Naive B cell (primary cell): ENCODE data around the gene GRAMD1C. TPM values are rescaled to one million over a fixed set of nuclear protein-coding genes. Genes with fewer than 3 reads are reported as not detected.

ENCODE experiments used
- ATAC-seq, 2 donors: fragments of 150-1000 bp; cut with Tn5 transposase; 2 replicates each; pipeline ENCODE4 v1.10.0; 2021; ENCODE audit warnings: low read depth in 2 of 2, mild to moderate bottlenecking in 2 of 2, moderate library complexity in 2 of 2
- DNase-seq: peaks from one replicate; pipeline ENCODE4 v3.0.0; 2022
- H3K27ac Mint-ChIP-seq, 6 donors: one replicate each; pipeline ENCODE4 v1.8.0; 2020 to 2022; ENCODE audit warnings: mild to moderate bottlenecking in 6 of 6, mixed read lengths in 6 of 6, moderate library complexity in 5 of 6, inconsistent platforms in 2 of 6
- H3K27me3 Mint-ChIP-seq, 3 donors: one replicate each; pipeline ENCODE4 v1.8.0; 2021 to 2022; ENCODE audit warnings: mixed read lengths in 3 of 3, mild to moderate bottlenecking in 1 of 3
- H3K36me3 Mint-ChIP-seq, 2 donors: one replicate each; pipeline ENCODE4 v1.8.0; 2020 to 2022; ENCODE audit warnings: mixed read lengths in 2 of 2, inconsistent platforms in 1 of 2, mild to moderate bottlenecking in 1 of 2
- H3K4me1 Mint-ChIP-seq, 3 donors: one replicate each; pipeline ENCODE4 v1.8.0; 2020 to 2022; ENCODE audit warnings: mixed read lengths in 3 of 3, inconsistent platforms in 1 of 3, mild to moderate bottlenecking in 1 of 3, moderate library complexity in 1 of 3
- H3K4me3 Mint-ChIP-seq, 8 donors: one replicate each; pipeline ENCODE4 v1.8.0; 2020 to 2022; ENCODE audit warnings: mild to moderate bottlenecking in 8 of 8, mixed read lengths in 8 of 8, moderate library complexity in 8 of 8, inconsistent platforms in 2 of 8
- H3K9me3 Mint-ChIP-seq, 7 donors: one replicate each; pipeline ENCODE4 v1.8.0; 2020 to 2022; ENCODE audit warnings: mixed read lengths in 7 of 7, mild to moderate bottlenecking in 5 of 7, inconsistent platforms in 2 of 7, moderate library complexity in 1 of 7
- polyA plus RNA-seq, 6 donors: library from polyadenylated mRNA; unstranded; fragments of 300-500 nt; fragmentation: Illumina TruSeq; gene quantifications; one replicate each; pipeline ENCODE4 v1.2.3, GENCODE V29; 2021; ENCODE audit warnings: low read depth in 6 of 6

GRAMD1C gene
- polyA plus RNA-seq, 6 donors from 2014 or later: 1.8 to 7.4 (median 4.2) TPM

DNA sequence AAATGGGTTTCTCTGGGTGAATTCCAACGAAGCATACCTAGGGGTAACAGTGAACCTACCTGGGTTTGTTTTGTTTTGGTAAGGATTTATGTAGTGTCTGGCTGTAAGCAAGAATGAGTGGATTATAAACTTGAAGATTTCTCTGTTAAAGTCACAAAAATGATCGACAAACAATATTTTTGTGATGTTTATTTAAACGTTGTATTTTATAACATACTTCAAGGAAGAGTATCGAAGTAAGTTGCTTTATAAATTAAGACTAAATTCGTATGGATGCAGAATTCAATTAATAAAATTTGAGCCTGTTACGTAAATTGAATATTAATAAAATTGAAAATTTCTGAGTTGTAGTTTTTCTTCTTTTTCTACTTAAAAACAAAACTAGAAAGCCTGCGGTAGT lies 108.2 kb downstream of the GRAMD1C start:
- H3K9me3 Mint-ChIP-seq: no peaks in the 10 kb centered on the region
- no peak for ATAC-seq
- H3K36me3 Mint-ChIP-seq: peaks cover 3 to 4% of the 10 kb centered on the region in 2 donors
- peak overlapping the region; percentile 83 to 94 (median 90) for H3K4me3 Mint-ChIP-seq
- H3K27me3 Mint-ChIP-seq: peaks cover 0 to 13% (median 7%) of the 10 kb centered on the region in 3 donors
- no peak for DNase-seq
- H3K4me1 Mint-ChIP-seq: peaks cover 15 to 21% (median 16%) of the 10 kb centered on the region in 3 donors
- peak overlapping the region; percentile 76 to 94 (median 89) for H3K27ac Mint-ChIP-seq

DNA sequence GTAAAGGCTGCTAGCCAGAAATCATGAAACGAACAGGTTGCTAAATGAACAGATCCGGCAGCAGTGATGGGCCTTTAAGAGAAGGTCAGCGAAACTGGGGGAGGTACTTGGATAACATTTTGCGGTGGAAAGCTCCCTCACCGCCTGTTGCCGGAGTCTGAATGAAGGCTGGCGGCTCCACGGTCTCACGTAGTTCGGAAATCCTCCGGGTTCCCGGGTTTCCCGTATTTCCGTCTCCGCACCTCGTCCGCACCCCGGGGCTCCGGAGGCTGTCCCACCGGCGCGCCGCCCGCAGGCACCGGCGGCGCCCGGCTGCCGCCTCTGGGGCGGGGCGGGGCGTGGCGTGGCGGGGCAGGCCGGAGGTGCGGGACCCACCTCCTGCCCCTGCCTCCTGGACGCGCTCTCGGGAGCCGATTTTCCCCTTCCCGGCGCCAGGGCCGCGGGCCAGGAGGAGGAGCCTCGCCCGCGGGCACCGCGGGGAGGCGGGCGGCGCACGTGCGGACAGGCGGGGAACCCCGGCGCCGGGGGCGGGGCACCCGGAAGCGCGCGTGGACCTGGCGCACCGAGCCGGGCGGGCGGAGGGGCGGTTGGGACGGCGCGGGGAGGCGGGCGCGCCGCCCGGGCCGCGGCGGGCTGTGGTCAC lies 108.9 kb downstream of the GRAMD1C start, which contains the start of gene ZDHHC23:
ZDHHC23 (plus strand) TSS at position 642 of the 643 bp plus-strand sequence. CDS start 790 bp downstream, outside the sequence.
- peaks cover 0 to 9% (median 7%) of the 10 kb centered on the region in 3 donors for H3K27me3 Mint-ChIP-seq

DNA sequence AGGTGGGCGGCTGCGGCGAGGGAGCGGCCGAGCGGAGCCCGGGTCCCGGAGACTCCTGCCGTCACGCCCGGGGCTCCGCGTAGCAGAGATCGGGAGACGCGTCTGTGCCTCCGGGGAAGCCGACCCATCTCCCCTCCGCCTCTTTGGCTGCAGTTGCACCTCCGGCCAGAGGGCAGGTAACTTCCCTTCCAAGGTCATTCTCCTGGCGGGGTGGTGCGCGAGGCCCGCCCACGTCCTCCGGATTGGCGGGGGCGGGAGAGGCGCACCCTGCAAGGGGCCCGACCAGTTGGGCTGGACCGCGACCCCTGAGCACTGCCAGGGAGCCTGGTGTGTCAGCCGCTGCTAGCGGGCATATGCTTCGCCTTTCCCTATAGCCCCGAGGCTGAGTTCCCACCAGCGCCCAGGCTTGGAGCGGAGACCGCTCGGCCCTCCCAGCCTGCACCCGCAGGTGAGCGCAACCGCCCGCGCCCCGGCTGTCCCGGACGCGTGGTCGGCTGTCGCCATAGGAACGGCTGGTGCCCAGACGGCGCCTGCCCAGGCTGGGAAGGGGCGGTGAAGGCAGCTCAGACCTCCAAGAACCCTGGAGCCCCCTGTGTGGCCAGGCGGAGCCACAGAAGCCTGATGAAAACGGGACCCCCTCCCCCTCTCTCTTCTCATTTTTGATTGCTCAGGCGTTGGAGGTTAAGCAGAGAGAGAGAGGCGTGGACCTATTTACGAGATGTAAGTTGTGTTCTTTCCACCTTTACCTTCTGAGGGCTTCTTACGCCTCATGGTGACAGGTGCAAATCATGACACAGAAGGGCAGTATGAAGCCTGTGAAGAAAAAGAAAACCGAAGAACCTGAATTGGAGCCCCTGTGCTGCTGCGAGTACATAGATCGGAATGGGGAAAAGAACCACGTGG lies 109.7 kb downstream of the GRAMD1C start:
- H3K9me3 Mint-ChIP-seq: no peaks in the 10 kb centered on the region
- peak overlapping the region; percentile 40 to 92 (median 90) for H3K27ac Mint-ChIP-seq
- H3K27me3 Mint-ChIP-seq: peaks cover 0 to 7% (median 7%) of the 10 kb centered on the region in 3 donors
- H3K4me1 Mint-ChIP-seq: peaks cover 20 to 24% (median 22%) of the 10 kb centered on the region in 3 donors
- H3K36me3 Mint-ChIP-seq: peaks cover 0 to 18% of the 10 kb centered on the region in 2 donors
- peak; percentile 48 to 51 for ATAC-seq
- peak; percentile 58 for DNase-seq
- peak overlapping the region; percentile 75 to 93 (median 82) for H3K4me3 Mint-ChIP-seq

More for the DNA sequence above, 108.9 kb downstream of the GRAMD1C start, which contains the start of gene ZDHHC23:
- Mint-ChIP-seq H3K9me3 (no peaks in the 10 kb centered on the region), H3K4me1 (peaks cover 16 to 21% (median 18%) of the 10 kb centered on the region in 3 donors), H3K36me3 (peaks cover 0 to 11% of the 10 kb centered on the region in 2 donors), H3K4me3 (peak within 1 kb of the TSS; percentile 83 to 94 (median 90)), H3K27ac (peak within 1 kb of the TSS; percentile 88 to 94 (median 92))
- ATAC-seq (peak; percentile 83 to 87), DNase-seq (peak; percentile 83)

DNA sequence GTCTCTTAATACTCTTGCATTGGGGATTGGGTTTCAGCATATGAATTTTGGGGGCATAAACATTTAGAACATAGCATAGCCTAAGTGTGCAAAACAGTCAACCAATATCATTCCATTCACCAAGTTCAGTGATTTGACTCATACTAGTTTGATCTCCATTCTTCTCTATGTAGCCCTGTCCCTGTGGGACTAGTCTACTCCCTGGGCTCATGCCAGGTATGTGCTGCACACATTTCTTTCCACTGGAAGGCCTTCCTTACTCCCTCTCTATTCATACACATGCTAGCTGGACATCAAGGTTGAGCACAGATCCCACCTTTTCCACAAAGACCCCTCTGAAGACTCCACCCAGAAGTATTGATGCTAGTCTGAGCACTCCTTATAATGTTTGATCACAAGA lies 114.3 kb downstream of the GRAMD1C start:
- no peak for ATAC-seq
- Mint-ChIP-seq H3K4me3 (peak overlapping the region in 1 of 8 donors; percentile 31), H3K9me3 (no peaks in the 10 kb centered on the region), H3K36me3 (peaks cover 17 to 41% of the 10 kb centered on the region in 2 donors), H3K4me1 (peaks cover 24 to 29% (median 26%) of the 10 kb centered on the region in 3 donors), H3K27ac (peak overlapping the region in 2 of 6 donors; percentile 28 to 29), H3K27me3 (no peaks in the 10 kb centered on the region)
- no peak for DNase-seq

DNA sequence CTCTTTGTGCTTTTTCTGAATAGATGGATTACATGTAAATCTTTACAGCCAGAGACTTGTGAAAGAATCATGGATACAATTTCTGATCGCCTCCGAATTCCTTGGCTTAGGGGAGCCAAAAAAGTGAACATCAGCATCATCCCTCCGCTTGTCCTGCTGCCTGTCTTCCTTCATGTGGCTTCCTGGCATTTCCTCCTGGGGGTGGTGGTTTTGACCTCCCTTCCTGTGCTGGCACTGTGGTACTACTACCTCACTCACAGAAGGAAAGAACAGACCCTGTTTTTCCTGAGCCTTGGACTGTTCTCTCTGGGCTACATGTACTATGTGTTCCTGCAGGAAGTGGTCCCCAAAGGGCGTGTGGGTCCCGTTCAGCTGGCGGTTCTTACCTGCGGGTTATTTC lies 115.1 kb downstream of the GRAMD1C start:
- no peaks in the 10 kb centered on the region for H3K27me3 Mint-ChIP-seq
- H3K9me3 Mint-ChIP-seq: no peaks in the 10 kb centered on the region
- no peak for DNase-seq
- peaks cover 22 to 46% of the 10 kb centered on the region in 2 donors for H3K36me3 Mint-ChIP-seq
- no peak for ATAC-seq
- H3K4me3 Mint-ChIP-seq: peak overlapping the region in 1 of 8 donors; percentile 19
- peaks cover 21 to 25% (median 23%) of the 10 kb centered on the region in 3 donors for H3K4me1 Mint-ChIP-seq
- H3K27ac Mint-ChIP-seq: peak overlapping the region in 5 of 6 donors; percentile 8 to 86 (median 59)

DNA sequence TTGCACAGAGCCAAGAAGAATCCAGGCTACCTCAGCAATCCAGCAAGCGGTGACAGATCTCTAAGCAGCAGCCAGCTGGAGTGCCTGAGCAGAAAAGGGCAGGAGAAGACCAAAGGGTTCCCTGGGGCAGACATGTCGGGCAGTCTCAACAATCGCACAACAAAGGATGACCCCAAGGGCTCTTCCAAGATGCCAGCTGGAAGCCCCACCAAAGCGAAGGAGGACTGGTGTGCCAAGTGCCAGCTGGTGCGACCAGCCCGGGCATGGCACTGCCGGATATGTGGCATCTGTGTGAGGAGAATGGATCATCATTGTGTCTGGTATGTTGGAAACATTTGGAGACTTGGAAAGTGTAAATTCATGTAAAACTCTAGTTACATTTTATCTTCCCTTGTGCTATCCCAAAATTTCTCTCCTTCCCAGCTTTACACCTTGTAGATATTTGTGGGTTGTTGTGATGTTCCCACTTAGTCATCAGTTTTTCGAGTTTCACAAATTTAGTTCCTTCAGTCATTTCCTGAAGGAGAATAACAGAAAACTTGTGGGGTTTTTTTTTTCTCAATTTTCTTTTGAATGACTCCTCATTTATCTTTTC lies 115.6 kb downstream of the GRAMD1C start:
- H3K27me3 Mint-ChIP-seq: no peaks in the 10 kb centered on the region
- ATAC-seq: no peak
- peak overlapping the region in 5 of 6 donors; percentile 8 to 86 (median 59) for H3K27ac Mint-ChIP-seq
- no peak overlapping the region for H3K4me3 Mint-ChIP-seq
- no peak for DNase-seq
- H3K4me1 Mint-ChIP-seq: peaks cover 16 to 20% (median 18%) of the 10 kb centered on the region in 3 donors
- H3K36me3 Mint-ChIP-seq: peaks cover 28 to 51% of the 10 kb centered on the region in 2 donors
- no peaks in the 10 kb centered on the region for H3K9me3 Mint-ChIP-seq

DNA sequence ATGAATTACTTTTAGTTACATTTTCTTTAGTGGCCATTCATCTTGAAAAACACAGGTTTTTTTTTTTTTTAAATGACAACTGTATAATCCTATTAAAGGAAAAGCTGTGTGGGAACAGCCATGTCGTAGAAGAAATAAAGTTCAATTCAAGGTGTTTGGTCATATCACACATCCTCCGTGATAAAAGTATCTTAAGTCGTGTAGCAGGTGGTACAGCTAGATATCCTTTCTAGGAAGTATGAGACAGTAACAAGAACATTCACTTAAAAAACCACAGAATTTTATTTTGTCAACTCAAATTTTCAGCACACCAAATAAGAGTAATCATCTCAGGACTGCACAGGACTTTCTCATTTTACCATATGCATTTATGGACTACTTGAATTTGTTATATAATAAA lies 125.3 kb downstream of the GRAMD1C start:
- H3K27ac Mint-ChIP-seq: peak overlapping the region in 1 of 6 donors; percentile 66
- no peaks in the 10 kb centered on the region for H3K4me1 Mint-ChIP-seq
- H3K4me3 Mint-ChIP-seq: no peak overlapping the region
- ATAC-seq (no peak), DNase-seq (no peak)
- H3K9me3 Mint-ChIP-seq: no peaks in the 10 kb centered on the region
- peaks cover 22 to 42% of the 10 kb centered on the region in 2 donors for H3K36me3 Mint-ChIP-seq
- H3K27me3 Mint-ChIP-seq: no peaks in the 10 kb centered on the region

DNA sequence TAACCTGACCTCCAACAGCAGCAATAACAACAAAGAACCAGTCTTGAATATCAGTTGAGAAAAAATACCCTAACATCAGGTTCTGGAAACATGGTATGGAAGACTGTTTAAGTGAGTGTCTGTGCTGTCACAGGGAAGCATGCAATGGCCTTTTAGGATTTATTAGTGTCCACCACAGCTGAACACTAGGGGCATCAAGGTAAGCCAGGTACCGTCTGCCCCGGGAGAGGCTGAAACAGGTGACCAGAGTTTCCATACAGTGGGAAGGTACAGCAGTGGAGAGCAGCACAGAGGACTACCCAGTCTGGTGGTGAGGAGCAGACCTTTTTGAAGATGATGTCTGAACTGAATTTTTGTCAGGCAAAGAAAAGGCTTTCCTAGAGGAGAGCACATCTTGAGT lies 127.6 kb downstream of the GRAMD1C start:
- no peaks in the 10 kb centered on the region for H3K27me3 Mint-ChIP-seq
- no peaks in the 10 kb centered on the region for H3K4me1 Mint-ChIP-seq
- peaks cover 12 to 25% of the 10 kb centered on the region in 2 donors for H3K36me3 Mint-ChIP-seq
- H3K4me3 Mint-ChIP-seq: no peak overlapping the region
- DNase-seq (no peak), ATAC-seq (no peak)
- H3K27ac Mint-ChIP-seq: peak overlapping the region in 5 of 6 donors; percentile 32 to 85 (median 49)
- H3K9me3 Mint-ChIP-seq: peaks cover 0 to 2% (median 0%) of the 10 kb centered on the region in 7 donors

DNA sequence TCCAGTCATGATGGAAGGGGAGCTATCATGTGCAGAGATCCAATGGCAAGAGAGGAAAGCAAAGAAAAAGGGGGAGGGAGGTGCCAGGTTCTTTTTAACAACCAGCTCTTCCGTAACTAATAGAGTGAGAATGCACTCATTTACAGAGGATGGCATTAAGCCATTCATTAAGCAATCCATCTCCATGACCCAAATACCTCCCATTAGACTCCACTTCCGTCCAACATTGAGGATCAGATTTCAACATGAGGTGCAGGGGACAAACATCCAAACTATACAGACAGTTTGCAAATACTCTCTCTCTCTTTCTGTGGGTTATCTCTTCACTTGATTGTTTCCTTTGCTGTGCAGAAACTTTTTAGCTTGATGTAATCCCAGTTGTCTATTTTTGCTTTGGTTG lies 130.4 kb downstream of the GRAMD1C start:
- H3K4me3 Mint-ChIP-seq: no peak overlapping the region
- H3K36me3 Mint-ChIP-seq: peaks cover 33 to 47% of the 10 kb centered on the region in 2 donors
- DNase-seq (no peak), ATAC-seq (no peak)
- H3K27ac Mint-ChIP-seq: peak overlapping the region in 3 of 6 donors; percentile 1 to 26 (median 4)
- H3K9me3 Mint-ChIP-seq: peaks cover 11 to 29% (median 27%) of the 10 kb centered on the region in 7 donors
- no peaks in the 10 kb centered on the region for H3K27me3 Mint-ChIP-seq
- H3K4me1 Mint-ChIP-seq: peaks cover 4 to 13% (median 9%) of the 10 kb centered on the region in 3 donors

DNA sequence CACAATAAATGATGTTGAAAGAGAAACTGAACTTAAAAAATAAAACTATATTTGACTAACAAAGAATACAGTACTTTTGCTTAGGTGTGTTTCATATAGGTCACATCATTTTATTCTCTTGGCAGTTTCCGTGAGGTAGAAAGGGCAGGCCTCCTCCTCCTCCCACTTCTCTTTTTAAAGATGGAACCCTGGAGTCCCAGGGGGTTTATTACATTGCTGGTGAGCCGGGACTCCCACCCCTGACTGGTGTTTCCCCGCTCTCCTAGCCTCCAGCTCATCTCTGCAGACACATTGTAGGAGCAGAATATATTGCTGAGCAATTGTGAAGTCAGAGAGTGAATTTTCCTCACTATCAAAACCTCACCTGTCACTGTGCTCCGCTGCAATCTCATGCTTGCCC lies 139.2 kb downstream of the GRAMD1C start:
- H3K9me3 Mint-ChIP-seq: peaks cover 12 to 24% (median 19%) of the 10 kb centered on the region in 7 donors
- peaks cover 41 to 66% of the 10 kb centered on the region in 2 donors for H3K36me3 Mint-ChIP-seq
- no peaks in the 10 kb centered on the region for H3K27me3 Mint-ChIP-seq
- H3K27ac Mint-ChIP-seq: peak overlapping the region in 4 of 6 donors; percentile 27 to 89 (median 69)
- ATAC-seq (no peak), DNase-seq (no peak)
- peaks cover 18 to 21% (median 21%) of the 10 kb centered on the region in 3 donors for H3K4me1 Mint-ChIP-seq
- H3K4me3 Mint-ChIP-seq: no peak overlapping the region

DNA sequence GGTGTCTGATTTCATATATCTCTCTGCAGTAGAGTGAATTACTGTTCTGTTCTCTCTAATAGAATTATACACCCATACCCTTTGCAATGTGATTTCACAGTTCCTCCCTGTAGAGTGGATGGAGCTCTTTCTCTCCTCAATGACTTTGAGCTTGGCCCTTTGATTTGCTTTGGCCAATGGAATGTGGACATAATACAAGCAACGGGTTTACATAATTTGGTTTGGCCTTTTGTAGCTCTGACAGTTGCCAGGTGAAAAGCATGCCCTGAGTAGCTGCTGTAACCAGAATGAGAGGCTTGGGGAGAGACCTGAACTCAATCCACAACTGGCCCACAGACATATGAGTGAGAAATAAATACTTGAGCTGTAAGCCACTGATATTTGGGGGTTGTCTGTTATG lies 141.3 kb downstream of the GRAMD1C start:
- ATAC-seq: no peak
- H3K36me3 Mint-ChIP-seq: peaks cover 33 to 55% of the 10 kb centered on the region in 2 donors
- peak overlapping the region in 3 of 6 donors; percentile 56 to 75 (median 67) for H3K27ac Mint-ChIP-seq
- peaks cover 0 to 3% (median under 1%) of the 10 kb centered on the region in 7 donors for H3K9me3 Mint-ChIP-seq
- H3K4me1 Mint-ChIP-seq: peaks cover 32 to 42% (median 36%) of the 10 kb centered on the region in 3 donors
- DNase-seq: no peak
- H3K4me3 Mint-ChIP-seq: no peak overlapping the region
- no peaks in the 10 kb centered on the region for H3K27me3 Mint-ChIP-seq

DNA sequence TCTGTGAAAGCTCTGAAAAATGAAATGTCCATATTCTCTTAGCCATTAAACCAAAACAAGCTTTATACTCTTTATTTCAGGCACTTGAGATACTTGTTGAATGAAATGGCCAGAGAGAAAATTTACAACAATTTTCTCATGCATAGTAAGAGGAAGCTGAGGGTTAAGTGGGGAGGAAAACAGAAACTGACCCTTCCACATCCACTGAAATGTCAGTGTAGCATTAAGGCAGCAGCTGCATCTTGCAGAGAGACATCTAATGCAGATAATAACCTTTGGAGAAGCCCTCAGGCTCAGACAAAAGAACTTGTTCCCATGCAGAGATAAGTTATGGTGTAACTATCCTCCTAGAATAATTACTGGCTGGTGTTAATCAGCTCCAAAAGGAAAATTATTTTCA lies 143.2 kb downstream of the GRAMD1C start:
- ATAC-seq (no peak), DNase-seq (no peak)
- H3K4me1 Mint-ChIP-seq: peaks cover 49 to 60% (median 55%) of the 10 kb centered on the region in 3 donors
- peaks cover 33 to 57% of the 10 kb centered on the region in 2 donors for H3K36me3 Mint-ChIP-seq
- peaks cover 0 to 1% (median 0%) of the 10 kb centered on the region in 7 donors for H3K9me3 Mint-ChIP-seq
- peak overlapping the region in 4 of 6 donors; percentile 54 to 99 (median 80) for H3K27ac Mint-ChIP-seq
- H3K4me3 Mint-ChIP-seq: peak overlapping the region in 5 of 8 donors; percentile 13 to 44 (median 35)
- no peaks in the 10 kb centered on the region for H3K27me3 Mint-ChIP-seq
